RCC 7860 (cell line): Measurements from ENCODE around the gene GLUD1.
"Not testable (repeated sequence)": the region's sequence is repeated elsewhere in the genome, so short reads cannot be mapped to it uniquely, and the experiment has no call there.

Source experiments
- DNase-seq: peaks from one replicate; pipeline ENCODE4 v3.0.0-alpha.2; 2015; ENCODE audit warnings: low spot score
- FAIRE-seq: peaks from 2 replicates; lab custom pipeline; 2012; peaks lifted over from hg19 to GRCh38; lab: Jason Lieb, UNC

The GLUD1 gene

GRCh38 chr10:87094373-87095235 lies at the start of gene GLUD1, which contains the start of gene SHLD2:
TSS of gene GLUD1 (minus strand) at chr10:87094843. CDS start at chr10:87094769, 74 bp downstream.
TSS of gene SHLD2 (plus strand) at chr10:87095206. CDS start at chr10:87151355, 56,149 bp downstream.
- DNase-seq (peak; percentile 86), FAIRE-seq (no peak)

- not testable (repeated sequence) for FAIRE-seq, DNase-seq
Measured at GRCh38 chr10:87143109-87143418, 48.4 kb upstream of the GLUD1 start.

GRCh38 chr10:87142230-87143108 lies 47.8 kb upstream of the GLUD1 start:
- DNase-seq, FAIRE-seq: not testable (repeated sequence)

- not testable (repeated sequence) for DNase-seq, FAIRE-seq
Measured at GRCh38 chr10:87137478-87137877, 42.8 kb upstream of the GLUD1 start.

GRCh38 chr10:87134440-87134839 lies 39.8 kb upstream of the GLUD1 start:
- not testable (repeated sequence) for FAIRE-seq, DNase-seq

- FAIRE-seq, DNase-seq: not testable (repeated sequence)
Measured at GRCh38 chr10:87133936-87134335, 39.3 kb upstream of the GLUD1 start.

GRCh38 chr10:87132176-87132575 lies 37.5 kb upstream of the GLUD1 start:
- not testable (repeated sequence) for DNase-seq, FAIRE-seq

- peak; percentile 71 for FAIRE-seq
- not testable (repeated sequence) for DNase-seq
Measured at GRCh38 chr10:87127607-87128156, 33.0 kb upstream of the GLUD1 start.

GRCh38 chr10:87127048-87127447 lies 32.4 kb upstream of the GLUD1 start:
- DNase-seq = not testable (repeated sequence)
- FAIRE-seq = peak; percentile 86

- DNase-seq, FAIRE-seq: not testable (repeated sequence)
Measured at GRCh38 chr10:87123351-87123750, 28.7 kb upstream of the GLUD1 start.

GRCh38 chr10:87119029-87119428 lies 24.4 kb upstream of the GLUD1 start:
- DNase-seq = not testable (repeated sequence)
- FAIRE-seq = peak; percentile 49

- FAIRE-seq, DNase-seq: not testable (repeated sequence)
Measured at GRCh38 chr10:87118122-87118521, 23.5 kb upstream of the GLUD1 start.

- DNase-seq (no peak), FAIRE-seq (no peak)
Measured at GRCh38 chr10:87105446-87106124, 10.9 kb upstream of the GLUD1 start.

GRCh38 chr10:87104727-87105126 lies 10.1 kb upstream of the GLUD1 start:
- DNase-seq, FAIRE-seq: not testable (repeated sequence)

GRCh38 chr10:87101996-87102395 lies 7.4 kb upstream of the GLUD1 start:
- DNase-seq (no peak), FAIRE-seq (peak; percentile 25)

GRCh38 chr10:87095236-87095945 lies 748 bp upstream of the GLUD1 start:
- FAIRE-seq (no peak), DNase-seq (peak; percentile 85)

- peak; percentile 33 for DNase-seq
- FAIRE-seq = no peak
Measured at GRCh38 chr10:87093632-87094372, 841 bp downstream of the GLUD1 start.

- FAIRE-seq = peak; percentile 29
- DNase-seq = no peak
Measured at GRCh38 chr10:87092861-87093631, 1.6 kb downstream of the GLUD1 start.
